GM12878 (cell line): ENCODE data around the gene PHF20. TPM values are rescaled to one million over a fixed set of nuclear protein-coding genes. Genes with fewer than 3 reads are reported as not detected.

ENCODE experiments used
- ATAC-seq: fragments of 200-7000 bp; cut with Tn5 transposase; 3 replicates; pipeline ENCODE4 v1.9.1; 2020; ENCODE audit warnings: mild to moderate bottlenecking, moderate library complexity
- BruUV-seq: library from RNA; stranded (reverse); fragments of 400-500 nt; replicated peaks from 2 replicates; lab custom pipeline; 2021; lab: Mats Ljungman, UMichigan
- CTCF ChIA-PET: fragments of 300-600 bp; sonication (Branson Sonifier 250); formaldehyde crosslinking; extraction: SDS; loops from one replicate; lab custom pipeline; 2021; ENCODE audit warnings: inconsistent platforms; lab: Yijun Ruan, JAX
- POLR2A ChIA-PET: fragments of 350-600 bp; formaldehyde crosslinking; extraction: SDS; loops from one replicate; lab custom pipeline; 2021; ENCODE audit warnings: inconsistent platforms; lab: Charles Lee
- RAD21 ChIA-PET: fragments of 300-600 bp; sonication (Branson Sonifier 250); formaldehyde crosslinking; loops from one replicate; lab custom pipeline; 2023; ENCODE audit warnings: antibody characterized with exemption; ENCODE audit not compliant: unreplicated experiment; lab: Charles Lee
- SMC1A ChIA-PET: fragments of 300-600 bp; sonication (Branson Sonifier 250); formaldehyde crosslinking; loops from one replicate; lab custom pipeline; 2023; ENCODE audit not compliant: unreplicated experiment, uncharacterized antibody; lab: Charles Lee
- DNase-seq: peaks from one replicate; pipeline ENCODE4 v3.0.0-alpha.2; 2011; ENCODE audit warnings: low read depth, low spot score
- FAIRE-seq: peaks from 3 replicates; lab custom pipeline; 2011; peaks lifted over from hg19 to GRCh38; lab: Jason Lieb, UNC
- H2AFZ ChIP-seq: 2 replicates; pipeline ENCODE4 v1.6.0; 2011; ENCODE audit warnings: low read depth, low read length, control low read depth; ENCODE audit not compliant: control insufficient read depth
- H3K27ac ChIP-seq: 2 replicates; pipeline ENCODE4 v1.5.1; 2011; ENCODE audit warnings: control low read depth; ENCODE audit not compliant: control insufficient read depth, insufficient read depth
- H3K27me3 ChIP-seq, 2 experiments: replicated peaks in 1 of 2; 2 replicates each; pipeline versions ENCODE4 v1.6.0 to v1.6.1; 2011; ENCODE audit warnings: low read length in 1 of 2; ENCODE audit not compliant: control insufficient read depth in 2 of 2, insufficient read depth in 2 of 2
- H3K36me3 ChIP-seq, 2 experiments: 2 replicates each; pipeline ENCODE4 v1.5.1; 2011; ENCODE audit warnings: low read length in 1 of 2; ENCODE audit not compliant: control insufficient read depth in 2 of 2, insufficient read depth in 2 of 2
- H3K4me1 ChIP-seq: 2 replicates; pipeline ENCODE4 v1.6.1; 2011; ENCODE audit warnings: mild to moderate bottlenecking, low read length, moderate library complexity, mixed read lengths; ENCODE audit not compliant: control insufficient read depth, insufficient read depth
- H3K4me2 ChIP-seq: 2 replicates; pipeline ENCODE4 v1.6.0; 2011; ENCODE audit warnings: control low read depth; ENCODE audit not compliant: control insufficient read depth, insufficient read depth
- H3K4me3 ChIP-seq: fragments of 200-600 bp; sonication (generic); 2 replicates; pipeline ENCODE4 v1.5.1; 2016
- H3K79me2 ChIP-seq: 2 replicates; pipeline ENCODE4 v1.6.0; 2011; ENCODE audit warnings: low read length; ENCODE audit not compliant: control insufficient read depth, insufficient read depth
- H3K9ac ChIP-seq: 2 replicates; pipeline ENCODE4 v1.8.0; 2011; ENCODE audit warnings: low read length, control low read depth, mixed read lengths; ENCODE audit not compliant: control insufficient read depth, insufficient read depth
- H3K9me3 ChIP-seq: replicated peaks from 3 replicates; pipeline ENCODE4 v1.5.1; 2011; ENCODE audit warnings: mild to moderate bottlenecking, low read length; ENCODE audit not compliant: control insufficient read depth, insufficient read depth
- H4K20me1 ChIP-seq: 2 replicates; pipeline ENCODE4 v1.6.0; 2011; ENCODE audit not compliant: control insufficient read depth, insufficient read depth
- ASH2L ChIP-seq: fragments of 300-600, 200-600 bp; sonication (generic); IDR thresholded peaks from 2 replicates; pipeline ENCODE4 v1.6.1; 2017; ENCODE audit warnings: low read depth, mild to moderate bottlenecking, borderline replicate concordance
- ESRRA ChIP-seq: IDR thresholded peaks from 2 replicates; pipeline ENCODE4 v1.6.1; 2012; ENCODE audit warnings: mild to moderate bottlenecking, low read length, improper control_type of control experiment
- IKZF2 ChIP-seq, 2 experiments: fragments of 450-650 bp; IDR thresholded peaks; 2 replicates each; pipeline ENCODE4 v1.6.1; 2017; ENCODE audit warnings: mild to moderate bottlenecking in 2 of 2, moderate library complexity in 2 of 2
- KLF5 ChIP-seq: fragments of 450-650 bp; IDR thresholded peaks from 2 replicates; pipeline ENCODE4 v1.6.1; 2014; ENCODE audit warnings: mild to moderate bottlenecking; ENCODE audit not compliant: partially characterized antibody
- PAX5 ChIP-seq: IDR thresholded peaks from 2 replicates; pipeline ENCODE4 v1.6.1; 2011; ENCODE audit warnings: low read depth, low read length, borderline replicate concordance
- PAX8 ChIP-seq: fragments of 450-650 bp; IDR thresholded peaks from 2 replicates; pipeline ENCODE4 v1.6.1; 2017; ENCODE audit warnings: mild to moderate bottlenecking, moderate library complexity
- RBBP5 ChIP-seq: fragments of 200-600 bp; sonication (generic); conservative IDR thresholded peaks from 2 replicates; pipeline ENCODE4 v1.6.1; 2016
- TAF1 ChIP-seq: IDR thresholded peaks from 2 replicates; pipeline ENCODE4 v1.6.1; 2011; ENCODE audit warnings: mild to moderate bottlenecking, low read depth, low read length, borderline replicate concordance
- TBL1XR1 ChIP-seq: IDR thresholded peaks from 2 replicates; pipeline ENCODE4 v1.6.1; 2012; ENCODE audit warnings: low read depth, low read length, improper control_type of control experiment
- ZNF274 ChIP-seq: IDR thresholded peaks from one replicate; pipeline ENCODE4 v1.8.0; 2011; ENCODE audit not compliant: insufficient read length, insufficient read depth
- ZNF384 ChIP-seq: IDR thresholded peaks from 2 replicates; pipeline ENCODE4 v1.6.1; 2012; ENCODE audit warnings: low read depth, mild to moderate bottlenecking, low read length, improper control_type of control experiment, borderline replicate concordance
- WGBS: methylation state at CpG from one replicate; pipeline ENCODE4 v1.1.6; 2016; ENCODE audit warnings: low lambda C conversion rate; ENCODE audit not compliant: insufficient replicate concordance, insufficient coverage; ENCODE audit errors: missing lambda C conversion rate; 5-methylcytosine and 5-hydroxymethylcytosine counted together
- in situ Hi-C: fragments of 300-500 bp; cut with MboI; formaldehyde crosslinking; loops from 9 replicates; pipeline ENCODE4 v1.14.3; 2018; ENCODE audit warnings: mixed read lengths
- intact Hi-C: fragments of 100-400 bp; cut with micrococcal nuclease; formaldehyde crosslinking; loops from one replicate; pipeline ENCODE4 v1.14.2; 2022; ENCODE audit not compliant: unreplicated experiment
- polyA plus RNA-seq, 11 experiments: library from polyadenylated mRNA; depleted of rRNA in 4 of 11; unstranded in 6 of 11; stranded (reverse) in 5 of 11; fragments of >200 nt; fragmentation: Nextera tagmentation in 4 of 11; fragmentation: Illumina TruSeq in 1 of 11; extraction: Ambion mirVana in 4 of 11; extraction: Trizol in 1 of 11; gene quantifications; 1 replicate in 1 of 11; 2 replicates in 10 of 11; pipeline versions ENCODE4 v1.2.1 to v1.2.3, GENCODE V29; 2011 to 2016; ENCODE audit warnings: inconsistent platforms in 2 of 11, missing spikeins in 2 of 11, low read depth in 1 of 11
- total RNA-seq, 4 experiments: library from RNA; depleted of rRNA in 3 of 4; stranded (reverse); fragments of >200 nt in 3 of 4; fragmentation: Illumina TruSeq in 1 of 4; extraction: Trizol in 1 of 4; gene quantifications; 2 replicates each; pipeline versions ENCODE4 v1.2.1 to v1.2.3, GENCODE V29; 2013 to 2021
- TF ChIP-seq, protein P1 (sequence below): fragments of 450-650 bp; IDR thresholded peaks from 2 replicates; pipeline ENCODE4 v1.6.1; 2017; ENCODE audit warnings: mild to moderate bottlenecking, moderate library complexity
- TF ChIP-seq, protein P2 (sequence below): fragments of 450-650 bp; formaldehyde crosslinking; IDR thresholded peaks from 2 replicates; pipeline ENCODE4 v1.5.0; 2022; ENCODE audit warnings: mild to moderate bottlenecking, missing genetic modification characterization
- TF ChIP-seq, protein P3 (sequence below): IDR thresholded peaks from 2 replicates; pipeline ENCODE4 v1.6.1; 2011; ENCODE audit warnings: low read depth, low read length, improper control_type of control experiment, borderline replicate concordance
- TF ChIP-seq, protein P4 (sequence below): IDR thresholded peaks from 2 replicates; pipeline ENCODE4 v1.6.1; 2012; ENCODE audit warnings: low read depth, low read length, improper control_type of control experiment

PHF20 gene
- total and polyA plus RNA-seq, 10 of the 15 experiments (the other 5 are each of a cell fraction or from before 2014, with no cell fraction given): 31.6 to 91.2 (median 46.8) TPM

DNA sequence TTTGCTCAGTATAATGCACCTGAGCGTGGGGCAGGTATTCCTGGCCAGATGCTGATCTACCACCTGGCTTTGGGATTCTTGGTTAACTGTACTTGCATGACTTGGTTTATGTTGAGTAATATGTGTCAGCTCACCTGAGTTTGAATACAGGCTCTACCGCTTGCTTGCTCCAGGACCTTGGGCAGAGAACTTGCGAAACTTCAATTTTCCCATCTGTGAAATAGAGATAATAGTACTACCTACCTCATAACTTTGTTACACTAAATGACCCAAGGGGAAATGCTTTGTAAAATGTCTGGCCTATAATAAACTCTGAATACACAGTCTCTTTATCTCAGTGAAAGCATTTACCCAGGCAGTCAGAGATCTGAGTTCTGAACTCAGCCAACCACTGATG, 130.7 kb downstream of the PHF20 start (continued):
- TF ChIP-seq, protein P1, sequence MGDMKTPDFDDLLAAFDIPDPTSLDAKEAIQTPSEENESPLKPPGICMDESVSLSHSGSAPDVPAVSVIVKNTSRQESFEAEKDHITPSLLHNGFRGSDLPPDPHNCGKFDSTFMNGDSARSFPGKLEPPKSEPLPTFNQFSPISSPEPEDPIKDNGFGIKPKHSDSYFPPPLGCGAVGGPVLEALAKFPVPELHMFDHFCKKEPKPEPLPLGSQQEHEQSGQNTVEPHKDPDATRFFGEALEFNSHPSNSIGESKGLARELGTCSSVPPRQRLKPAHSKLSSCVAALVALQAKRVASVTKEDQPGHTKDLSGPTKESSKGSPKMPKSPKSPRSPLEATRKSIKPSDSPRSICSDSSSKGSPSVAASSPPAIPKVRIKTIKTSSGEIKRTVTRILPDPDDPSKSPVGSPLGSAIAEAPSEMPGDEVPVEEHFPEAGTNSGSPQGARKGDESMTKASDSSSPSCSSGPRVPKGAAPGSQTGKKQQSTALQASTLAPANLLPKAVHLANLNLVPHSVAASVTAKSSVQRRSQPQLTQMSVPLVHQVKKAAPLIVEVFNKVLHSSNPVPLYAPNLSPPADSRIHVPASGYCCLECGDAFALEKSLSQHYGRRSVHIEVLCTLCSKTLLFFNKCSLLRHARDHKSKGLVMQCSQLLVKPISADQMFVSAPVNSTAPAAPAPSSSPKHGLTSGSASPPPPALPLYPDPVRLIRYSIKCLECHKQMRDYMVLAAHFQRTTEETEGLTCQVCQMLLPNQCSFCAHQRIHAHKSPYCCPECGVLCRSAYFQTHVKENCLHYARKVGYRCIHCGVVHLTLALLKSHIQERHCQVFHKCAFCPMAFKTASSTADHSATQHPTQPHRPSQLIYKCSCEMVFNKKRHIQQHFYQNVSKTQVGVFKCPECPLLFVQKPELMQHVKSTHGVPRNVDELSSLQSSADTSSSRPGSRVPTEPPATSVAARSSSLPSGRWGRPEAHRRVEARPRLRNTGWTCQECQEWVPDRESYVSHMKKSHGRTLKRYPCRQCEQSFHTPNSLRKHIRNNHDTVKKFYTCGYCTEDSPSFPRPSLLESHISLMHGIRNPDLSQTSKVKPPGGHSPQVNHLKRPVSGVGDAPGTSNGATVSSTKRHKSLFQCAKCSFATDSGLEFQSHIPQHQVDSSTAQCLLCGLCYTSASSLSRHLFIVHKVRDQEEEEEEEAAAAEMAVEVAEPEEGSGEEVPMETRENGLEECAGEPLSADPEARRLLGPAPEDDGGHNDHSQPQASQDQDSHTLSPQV: no peak
- TF ChIP-seq PAX5: no peak
- no peak for TF ChIP-seq PAX8
- TF ChIP-seq, protein P2, sequence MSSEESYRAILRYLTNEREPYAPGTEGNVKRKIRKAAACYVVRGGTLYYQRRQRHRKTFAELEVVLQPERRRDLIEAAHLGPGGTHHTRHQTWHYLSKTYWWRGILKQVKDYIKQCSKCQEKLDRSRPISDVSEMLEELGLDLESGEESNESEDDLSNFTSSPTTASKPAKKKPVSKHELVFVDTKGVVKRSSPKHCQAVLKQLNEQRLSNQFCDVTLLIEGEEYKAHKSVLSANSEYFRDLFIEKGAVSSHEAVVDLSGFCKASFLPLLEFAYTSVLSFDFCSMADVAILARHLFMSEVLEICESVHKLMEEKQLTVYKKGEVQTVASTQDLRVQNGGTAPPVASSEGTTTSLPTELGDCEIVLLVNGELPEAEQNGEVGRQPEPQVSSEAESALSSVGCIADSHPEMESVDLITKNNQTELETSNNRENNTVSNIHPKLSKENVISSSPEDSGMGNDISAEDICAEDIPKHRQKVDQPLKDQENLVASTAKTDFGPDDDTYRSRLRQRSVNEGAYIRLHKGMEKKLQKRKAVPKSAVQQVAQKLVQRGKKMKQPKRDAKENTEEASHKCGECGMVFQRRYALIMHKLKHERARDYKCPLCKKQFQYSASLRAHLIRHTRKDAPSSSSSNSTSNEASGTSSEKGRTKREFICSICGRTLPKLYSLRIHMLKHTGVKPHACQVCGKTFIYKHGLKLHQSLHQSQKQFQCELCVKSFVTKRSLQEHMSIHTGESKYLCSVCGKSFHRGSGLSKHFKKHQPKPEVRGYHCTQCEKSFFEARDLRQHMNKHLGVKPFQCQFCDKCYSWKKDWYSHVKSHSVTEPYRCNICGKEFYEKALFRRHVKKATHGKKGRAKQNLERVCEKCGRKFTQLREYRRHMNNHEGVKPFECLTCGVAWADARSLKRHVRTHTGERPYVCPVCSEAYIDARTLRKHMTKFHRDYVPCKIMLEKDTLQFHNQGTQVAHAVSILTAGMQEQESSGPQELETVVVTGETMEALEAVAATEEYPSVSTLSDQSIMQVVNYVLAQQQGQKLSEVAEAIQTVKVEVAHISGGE (CRISPR knock-in tag): no peak
- TF ChIP-seq, all 136 proteins: peak for 0

DNA sequence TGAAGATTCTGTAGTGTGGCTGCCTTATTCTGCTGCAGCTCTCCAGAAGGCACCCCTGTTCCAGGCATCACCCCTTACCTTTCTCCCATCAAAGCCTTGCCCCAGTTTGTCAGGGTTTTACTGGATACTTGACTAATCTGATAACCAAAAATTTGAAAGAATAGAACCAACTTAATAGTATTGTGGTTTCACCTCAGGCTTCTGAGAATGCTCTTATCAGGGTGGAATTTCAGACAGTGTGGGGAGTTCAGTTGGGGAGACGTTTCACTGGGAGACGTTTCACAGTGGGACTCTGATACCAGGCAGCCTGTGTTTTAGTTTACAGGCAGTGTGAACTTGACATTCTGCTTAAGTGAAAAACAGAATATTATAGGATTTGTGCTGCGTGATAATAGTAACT, 132.0 kb downstream of the PHF20 start:
- ChIA-PET RAD21 (no interaction called here), SMC1A (no interaction called here), CTCF (interaction anchor here (0.5 kb wide), 1 partner anchor 421 kb away, joined by 3 read pairs; no protein-coding TSS in a partner anchor), POLR2A (no interaction called here)
- 95% methylated on average over 3 of the region's 3 CpGs for WGBS
- in situ Hi-C loops (no loop called here), intact Hi-C loops (no loop called here)
- Histone ChIP-seq H3K4me2 (no peak overlapping the region), H4K20me1 (peaks cover 3% of the 10 kb centered on the region; the same call in 1 of the 2 replicates), H2AFZ (no peak overlapping the region), H3K9me3 (no peaks in the 10 kb centered on the region), H3K4me1 (peaks cover 10% of the 10 kb centered on the region), H3K36me3 (peaks cover 2 to 12% of the 10 kb centered on the region in 2 experiments; a peak in 2 of 4 replicates), H3K79me2 (no peaks in the 10 kb centered on the region; the same call in 1 of the 2 replicates), H3K27me3 (no peaks in the 10 kb centered on the region), H3K27ac (no peak overlapping the region), H3K9ac (no peak overlapping the region), H3K4me3 (no peak overlapping the region)
- no peak for FAIRE-seq
- no peak for ATAC-seq
- no TSS peak for BruUV-seq
- no peak for DNase-seq
- TF ChIP-seq ASH2L (no peak), KLF5 (no peak), TAF1 (no peak), TBL1XR1 (no peak), IKZF2 (IDR thresholded peaks at IDR 0.05) (no peak), ZNF384 (no peak), ESRRA (no peak), ZNF274 (no peak), RBBP5 (no peak)
- TF ChIP-seq, protein P3, sequence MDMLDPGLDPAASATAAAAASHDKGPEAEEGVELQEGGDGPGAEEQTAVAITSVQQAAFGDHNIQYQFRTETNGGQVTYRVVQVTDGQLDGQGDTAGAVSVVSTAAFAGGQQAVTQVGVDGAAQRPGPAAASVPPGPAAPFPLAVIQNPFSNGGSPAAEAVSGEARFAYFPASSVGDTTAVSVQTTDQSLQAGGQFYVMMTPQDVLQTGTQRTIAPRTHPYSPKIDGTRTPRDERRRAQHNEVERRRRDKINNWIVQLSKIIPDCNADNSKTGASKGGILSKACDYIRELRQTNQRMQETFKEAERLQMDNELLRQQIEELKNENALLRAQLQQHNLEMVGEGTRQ: no peak
- TF ChIP-seq, protein P4, sequence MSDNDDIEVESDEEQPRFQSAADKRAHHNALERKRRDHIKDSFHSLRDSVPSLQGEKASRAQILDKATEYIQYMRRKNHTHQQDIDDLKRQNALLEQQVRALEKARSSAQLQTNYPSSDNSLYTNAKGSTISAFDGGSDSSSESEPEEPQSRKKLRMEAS: no peak
